ENCODE data around the gene PARP16. TPM values are rescaled to one million over a fixed set of nuclear protein-coding genes. Genes with fewer than 3 reads are reported as not detected.
"Not testable (repeated sequence)": the region's sequence is repeated elsewhere in the genome, so short reads cannot be mapped to it uniquely, and the experiment has no call there.

PARP16 gene
- total RNA-seq, 1 experiment from 2014 or later = 9.7 TPM

DNA sequence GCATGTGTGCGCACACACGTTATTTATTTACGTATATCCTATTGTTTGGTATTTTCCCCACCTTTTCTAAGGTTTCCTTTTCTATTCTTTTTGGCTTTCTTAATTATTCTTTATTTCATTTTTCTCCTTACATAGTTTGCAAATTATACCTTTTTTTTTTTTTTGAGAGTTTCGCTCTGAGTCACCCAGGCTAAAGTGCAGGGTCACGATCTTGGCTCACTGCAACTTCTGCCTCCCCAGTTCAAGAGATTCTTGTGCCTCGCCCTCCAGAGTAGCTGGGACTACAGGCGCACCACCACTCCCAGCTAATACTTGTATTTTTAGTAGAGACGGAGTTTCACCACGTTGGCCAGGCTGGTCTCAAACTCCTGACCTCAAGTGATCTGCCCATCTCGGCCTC is 55.4 kb downstream of the PARP16 start:
- Histone ChIP-seq H2AFZ (ENCODE audit: low read depth, low read length, poor library complexity, severe bottlenecking) (no peak overlapping the region), H3K4me3 (replicated peaks in 1 of 2; ENCODE audit: low read depth in 1 of 2, low read length in 2 of 2) (no peak overlapping the region), H3K79me2 (ENCODE audit: insufficient read depth, low read length) (no peaks in the 10 kb centered on the region), H3K36me3 (ENCODE audit: control insufficient read depth in 1 of 2, insufficient read depth in 2 of 2, low read length in 2 of 2) (no peaks in the 10 kb centered on the region), H3K4me1 (ENCODE audit: control insufficient read depth in 1 of 2, insufficient read depth in 2 of 2, low read length in 2 of 2) (no peaks in the 10 kb centered on the region), H3K27ac (ENCODE audit: low read depth, low read length) (no peak overlapping the region), H4K20me1 (ENCODE audit: insufficient read depth) (no peaks in the 10 kb centered on the region), H3K9ac (ENCODE audit: low read length) (no peak overlapping the region), H3K27me3 (ENCODE audit: insufficient read depth, low read length) (no peaks in the 10 kb centered on the region), H3K9me3 (ENCODE audit: control insufficient read depth in 1 of 2, insufficient read depth in 1 of 2, low read depth in 1 of 2, low read length in 2 of 2) (no peaks in the 10 kb centered on the region), H3K4me2 (ENCODE audit: low read length) (no peak overlapping the region), H3K9me2 (ENCODE audit: insufficient read depth) (no peaks in the 10 kb centered on the region)
- POLR2A ChIA-PET = no interaction called here
- CTCF ChIA-PET = no interaction called here
- ATAC-seq (no peak), DNase-seq (ENCODE audit: low read depth, low spot score) (no peak)
- intact Hi-C loops (cut with micrococcal nuclease) = no loop called here
- RAD21 ChIA-PET (ENCODE audit: low non-redundant PET in 1 of 2, low total read pairs in 2 of 2, uncharacterized antibody in 2 of 2, unreplicated experiment in 2 of 2) = no interaction called here
- BruUV-seq (replicated peaks) = no TSS peak
- TF ChIP-seq YY1 (IDR thresholded peaks at IDR 0.05; ENCODE audit: extremely low read depth, insufficient replicate concordance, low read depth, low read length) = no peak
- TF ChIP-seq POLR2AphosphoS5 (IDR thresholded peaks at IDR 0.05; ENCODE audit: low read depth, low read length) = no peak
- TF ChIP-seq ZFX (IDR thresholded peaks at IDR 0.05) = no peak
- TF ChIP-seq CEBPB (IDR thresholded peaks at IDR 0.05; ENCODE audit: low read depth) = no peak
- TF ChIP-seq, protein P1, sequence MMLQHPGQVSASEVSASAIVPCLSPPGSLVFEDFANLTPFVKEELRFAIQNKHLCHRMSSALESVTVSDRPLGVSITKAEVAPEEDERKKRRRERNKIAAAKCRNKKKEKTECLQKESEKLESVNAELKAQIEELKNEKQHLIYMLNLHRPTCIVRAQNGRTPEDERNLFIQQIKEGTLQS (IDR thresholded peaks at IDR 0.05) = no peak
- TF ChIP-seq, protein P2, sequence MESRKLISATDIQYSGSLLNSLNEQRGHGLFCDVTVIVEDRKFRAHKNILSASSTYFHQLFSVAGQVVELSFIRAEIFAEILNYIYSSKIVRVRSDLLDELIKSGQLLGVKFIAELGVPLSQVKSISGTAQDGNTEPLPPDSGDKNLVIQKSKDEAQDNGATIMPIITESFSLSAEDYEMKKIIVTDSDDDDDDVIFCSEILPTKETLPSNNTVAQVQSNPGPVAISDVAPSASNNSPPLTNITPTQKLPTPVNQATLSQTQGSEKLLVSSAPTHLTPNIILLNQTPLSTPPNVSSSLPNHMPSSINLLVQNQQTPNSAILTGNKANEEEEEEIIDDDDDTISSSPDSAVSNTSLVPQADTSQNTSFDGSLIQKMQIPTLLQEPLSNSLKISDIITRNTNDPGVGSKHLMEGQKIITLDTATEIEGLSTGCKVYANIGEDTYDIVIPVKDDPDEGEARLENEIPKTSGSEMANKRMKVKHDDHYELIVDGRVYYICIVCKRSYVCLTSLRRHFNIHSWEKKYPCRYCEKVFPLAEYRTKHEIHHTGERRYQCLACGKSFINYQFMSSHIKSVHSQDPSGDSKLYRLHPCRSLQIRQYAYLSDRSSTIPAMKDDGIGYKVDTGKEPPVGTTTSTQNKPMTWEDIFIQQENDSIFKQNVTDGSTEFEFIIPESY (IDR thresholded peaks at IDR 0.05; ENCODE audit: extremely low read depth, insufficient replicate concordance, low read length) = no peak
- no peak for TF ChIP-seq SP1 (IDR thresholded peaks at IDR 0.05; ENCODE audit: low read depth)
- TF ChIP-seq FOSL1 (IDR thresholded peaks at IDR 0.05; ENCODE audit: low read depth) = no peak
- no peak for TF ChIP-seq POLR2A (IDR thresholded peaks at IDR 0.05; ENCODE audit: borderline replicate concordance, extremely low read depth, insufficient read depth, insufficient read length)

DNA sequence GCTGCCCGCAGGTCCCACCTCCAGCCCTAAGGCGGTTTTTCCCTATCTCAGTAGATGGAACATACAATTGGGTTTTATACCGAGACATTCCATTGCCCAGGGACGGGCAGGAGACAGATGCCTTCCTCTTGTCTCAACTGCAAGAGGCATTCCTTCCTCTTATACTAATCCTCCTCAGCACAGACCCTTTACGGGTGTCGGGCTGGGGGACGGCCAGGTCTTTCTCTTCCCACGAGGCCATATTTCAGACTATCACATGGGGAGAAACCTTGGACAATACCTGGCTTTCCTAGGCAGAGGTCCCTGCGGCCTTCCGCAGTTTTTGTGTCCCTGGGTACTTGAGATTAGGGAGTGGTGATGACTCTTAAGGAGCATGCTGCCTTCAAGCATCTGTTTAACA is 59.8 kb downstream of the PARP16 start:
- H2AFZ ChIP-seq (ENCODE audit: low read depth, low read length, poor library complexity, severe bottlenecking); DNase-seq (ENCODE audit: low read depth, low spot score); H3K9me3 ChIP-seq (ENCODE audit: control insufficient read depth in 1 of 2, insufficient read depth in 1 of 2, low read depth in 1 of 2, low read length in 2 of 2); POLR2A ChIA-PET; BruUV-seq (replicated peaks); H3K4me2 ChIP-seq (ENCODE audit: low read length); intact Hi-C loops (cut with micrococcal nuclease); ATAC-seq; H3K79me2 ChIP-seq (ENCODE audit: insufficient read depth, low read length); H3K36me3 ChIP-seq (ENCODE audit: control insufficient read depth in 1 of 2, insufficient read depth in 2 of 2, low read length in 2 of 2); H3K9ac ChIP-seq (ENCODE audit: low read length); H3K9me2 ChIP-seq (ENCODE audit: insufficient read depth); H3K27ac ChIP-seq (ENCODE audit: low read depth, low read length); CTCF ChIA-PET; H3K4me3 ChIP-seq (replicated peaks in 1 of 2; ENCODE audit: low read depth in 1 of 2, low read length in 2 of 2); H3K27me3 ChIP-seq (ENCODE audit: insufficient read depth, low read length); RAD21 ChIA-PET (ENCODE audit: low non-redundant PET in 1 of 2, low total read pairs in 2 of 2, uncharacterized antibody in 2 of 2, unreplicated experiment in 2 of 2); H3K4me1 ChIP-seq (ENCODE audit: control insufficient read depth in 1 of 2, insufficient read depth in 2 of 2, low read length in 2 of 2); H4K20me1 ChIP-seq (ENCODE audit: insufficient read depth): not testable (repeated sequence)

Measured in HCT116 (cell line).